Keratinocyte (primary cell): ENCODE data around the gene PDZRN4. TPM values are rescaled to one million over a fixed set of nuclear protein-coding genes. Genes with fewer than 3 reads are reported as not detected.

Source experiments
- DNase-seq: peaks from one replicate; pipeline ENCODE4 v3.0.0-alpha.2; 2011; ENCODE audit warnings: low read depth, missing footprints, low spot score
- FAIRE-seq: peaks from 2 replicates; lab custom pipeline; 2011; peaks lifted over from hg19 to GRCh38; lab: Jason Lieb, UNC
- H2AFZ ChIP-seq: 2 replicates; pipeline ENCODE4 v1.6.0; 2012; ENCODE audit warnings: low read length, control low read depth, inconsistent platforms; ENCODE audit not compliant: control insufficient read depth
- H3K27ac ChIP-seq: 2 replicates; pipeline ENCODE4 v1.5.1; 2011; ENCODE audit warnings: low read length; ENCODE audit not compliant: control insufficient read depth, insufficient read depth
- H3K27me3 ChIP-seq: 3 replicates; pipeline ENCODE4 v1.6.0; 2011; ENCODE audit warnings: low read length; ENCODE audit not compliant: control insufficient read depth, insufficient read depth; ENCODE audit errors: extremely low read depth
- H3K36me3 ChIP-seq, 2 experiments: 2 replicates in 1 of 2; 3 replicates in 1 of 2; pipeline ENCODE4 v1.5.1; 2011; ENCODE audit warnings: low read length in 2 of 2, mild to moderate bottlenecking in 1 of 2; ENCODE audit not compliant: control insufficient read depth in 2 of 2, insufficient read depth in 2 of 2; ENCODE audit errors: extremely low read depth in 1 of 2
- H3K4me1 ChIP-seq: 3 replicates; pipeline ENCODE4 v1.5.1; 2011; ENCODE audit warnings: low read length; ENCODE audit not compliant: control insufficient read depth, insufficient read depth; ENCODE audit errors: extremely low read depth
- H3K4me2 ChIP-seq: 3 replicates; pipeline ENCODE4 v1.6.0; 2011; ENCODE audit warnings: low read depth, low read length; ENCODE audit not compliant: control insufficient read depth, insufficient read depth; ENCODE audit errors: extremely low read depth
- H3K4me3 ChIP-seq, 3 experiments: fragments of 200-600 bp in 1 of 3; sonication (generic) in 1 of 3; 2 replicates in 2 of 3; 3 replicates in 1 of 3; pipeline ENCODE4 v1.5.1; 2011 to 2016; ENCODE audit warnings: low read length in 3 of 3, mild to moderate bottlenecking in 3 of 3, control low read depth in 2 of 3, inconsistent platforms in 1 of 3, low read depth in 1 of 3, mixed read lengths in 1 of 3, mixed run types in 1 of 3, moderate library complexity in 1 of 3; ENCODE audit not compliant: control insufficient read depth in 2 of 3, insufficient read depth in 2 of 3; ENCODE audit errors: extremely low read depth in 1 of 3
- H3K79me2 ChIP-seq: 2 replicates; pipeline ENCODE4 v1.6.0; 2012; ENCODE audit warnings: low read length; ENCODE audit not compliant: control insufficient read depth, insufficient read depth
- H3K9ac ChIP-seq: 3 replicates; pipeline ENCODE4 v1.6.0; 2011; ENCODE audit warnings: low read length; ENCODE audit not compliant: control insufficient read depth, insufficient read depth; ENCODE audit errors: extremely low read depth
- H3K9me1 ChIP-seq: 3 replicates; pipeline ENCODE4 v1.6.0; 2011; ENCODE audit warnings: low read length; ENCODE audit not compliant: control insufficient read depth, insufficient read depth; ENCODE audit errors: extremely low read depth
- H3K9me3 ChIP-seq: 2 replicates; pipeline ENCODE4 v1.5.1; 2012; ENCODE audit warnings: low read depth, low read length; ENCODE audit not compliant: control insufficient read depth
- H4K20me1 ChIP-seq: 3 replicates; pipeline ENCODE4 v1.6.0; 2011; ENCODE audit warnings: low read length; ENCODE audit not compliant: control insufficient read depth, insufficient read depth; ENCODE audit errors: extremely low read depth
- EZH2 ChIP-seq: IDR thresholded peaks from one replicate; pipeline ENCODE4 v1.6.1; 2012; ENCODE audit warnings: inconsistent platforms, mild to moderate bottlenecking, low read length, moderate library complexity
- dilution Hi-C: fragments of 300-500 bp; cut with MboI; formaldehyde crosslinking; loops from one replicate; pipeline ENCODE4 v1.7.0; 2020; ENCODE audit warnings: low sequenced_read_pairs; ENCODE audit not compliant: extremely low pct_ligation_motif_present
- polyA plus RNA-seq, 5 experiments: library from polyadenylated mRNA; depleted of rRNA in 3 of 5; stranded (reverse) in 3 of 5; stranded (forward) in 1 of 5; unstranded in 1 of 5; fragments of >200 nt; gene quantifications; 1 replicate in 1 of 5; 2 replicates in 3 of 5; 3 replicates in 1 of 5; pipeline versions ENCODE4 v1.2.1 to v1.2.3, GENCODE V29; 2011 to 2012; ENCODE audit warnings: missing spikeins in 2 of 5, low read depth in 1 of 5, low replicate concordance in 1 of 5
- TF ChIP-seq, protein P1 (sequence below), 3 experiments: IDR thresholded peaks in 1 of 3; conservative IDR thresholded peaks in 1 of 3; optimal IDR thresholded peaks in 1 of 3; 2 replicates in 2 of 3; 3 replicates in 1 of 3; pipeline versions ENCODE3 to v1.5.1; 2011; ENCODE audit warnings: low read length in 3 of 3, mild to moderate bottlenecking in 3 of 3, moderate library complexity in 2 of 3, control low read depth in 1 of 3, inconsistent platforms in 1 of 3; ENCODE audit not compliant: insufficient read depth in 2 of 3; ENCODE audit errors: extremely low read depth in 1 of 3

Gene PDZRN4
- polyA plus RNA-seq, 1 donor (not counting 4 experiments of a cell fraction or from before 2014, with no cell fraction given): not detected

- H3K9ac ChIP-seq: no peak overlapping the region
- dilution Hi-C loops: no loop called here
- no peaks in the 10 kb centered on the region for H3K4me1 ChIP-seq
Measured at GRCh38 chr12:41511247-41511646, 323.1 kb downstream of the PDZRN4 start.

GRCh38 chr12:41512497-41512896 lies 324.4 kb downstream of the PDZRN4 start:
- Histone ChIP-seq H3K4me1 (no peaks in the 10 kb centered on the region), H3K4me2 (no peak overlapping the region), H3K4me3 (no peak overlapping the region), H3K36me3 (no peaks in the 10 kb centered on the region), H3K9me1 (no peaks in the 10 kb centered on the region), H3K27ac (no peak overlapping the region), H3K9me3 (no peaks in the 10 kb centered on the region), H3K79me2 (no peaks in the 10 kb centered on the region), H4K20me1 (no peaks in the 10 kb centered on the region), H3K27me3 (no peaks in the 10 kb centered on the region), H3K9ac (no peak overlapping the region), H2AFZ (no peak overlapping the region)
- no peak for TF ChIP-seq EZH2
- TF ChIP-seq, protein P1, sequence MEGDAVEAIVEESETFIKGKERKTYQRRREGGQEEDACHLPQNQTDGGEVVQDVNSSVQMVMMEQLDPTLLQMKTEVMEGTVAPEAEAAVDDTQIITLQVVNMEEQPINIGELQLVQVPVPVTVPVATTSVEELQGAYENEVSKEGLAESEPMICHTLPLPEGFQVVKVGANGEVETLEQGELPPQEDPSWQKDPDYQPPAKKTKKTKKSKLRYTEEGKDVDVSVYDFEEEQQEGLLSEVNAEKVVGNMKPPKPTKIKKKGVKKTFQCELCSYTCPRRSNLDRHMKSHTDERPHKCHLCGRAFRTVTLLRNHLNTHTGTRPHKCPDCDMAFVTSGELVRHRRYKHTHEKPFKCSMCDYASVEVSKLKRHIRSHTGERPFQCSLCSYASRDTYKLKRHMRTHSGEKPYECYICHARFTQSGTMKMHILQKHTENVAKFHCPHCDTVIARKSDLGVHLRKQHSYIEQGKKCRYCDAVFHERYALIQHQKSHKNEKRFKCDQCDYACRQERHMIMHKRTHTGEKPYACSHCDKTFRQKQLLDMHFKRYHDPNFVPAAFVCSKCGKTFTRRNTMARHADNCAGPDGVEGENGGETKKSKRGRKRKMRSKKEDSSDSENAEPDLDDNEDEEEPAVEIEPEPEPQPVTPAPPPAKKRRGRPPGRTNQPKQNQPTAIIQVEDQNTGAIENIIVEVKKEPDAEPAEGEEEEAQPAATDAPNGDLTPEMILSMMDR (optimal IDR thresholded peaks at IDR 0.05 in 1 of 3, IDR thresholded peaks at IDR 0.05 in 1 of 3, conservative IDR thresholded peaks at IDR 0.05 in 1 of 3; ENCODE audit: extremely low read depth in 1 of 3, insufficient read depth in 2 of 3, low read length in 3 of 3): no peak
- no peak for FAIRE-seq
- dilution Hi-C loops: no loop called here
- no peak for DNase-seq

More at GRCh38 chr12:41511247-41511646, 323.1 kb downstream of the PDZRN4 start:
- Histone ChIP-seq H3K9me3 (no peaks in the 10 kb centered on the region), H2AFZ (no peak overlapping the region), H3K4me2 (no peak overlapping the region), H3K79me2 (no peaks in the 10 kb centered on the region), H3K36me3 (no peaks in the 10 kb centered on the region), H4K20me1 (no peaks in the 10 kb centered on the region), H3K27ac (no peak overlapping the region), H3K27me3 (no peaks in the 10 kb centered on the region), H3K4me3 (no peak overlapping the region), H3K9me1 (no peaks in the 10 kb centered on the region)
- DNase-seq (no peak), FAIRE-seq (no peak)
- TF ChIP-seq EZH2: no peak
- TF ChIP-seq, protein P1 (optimal IDR thresholded peaks at IDR 0.05 in 1 of 3, IDR thresholded peaks at IDR 0.05 in 1 of 3, conservative IDR thresholded peaks at IDR 0.05 in 1 of 3; ENCODE audit: extremely low read depth in 1 of 3, insufficient read depth in 2 of 3, low read length in 3 of 3): no peak
